HG03439 (cell line): ENCODE measurements around the gene MOB3A.

ENCODE experiments used
- ATAC-seq: cut with Tn5 transposase; IDR thresholded peaks from one replicate; pipeline ENCODE4 v1.9.1; 2021; ENCODE audit warnings: mild to moderate bottlenecking, moderate library complexity; ENCODE audit not compliant: unreplicated experiment

Gene MOB3A

DNA sequence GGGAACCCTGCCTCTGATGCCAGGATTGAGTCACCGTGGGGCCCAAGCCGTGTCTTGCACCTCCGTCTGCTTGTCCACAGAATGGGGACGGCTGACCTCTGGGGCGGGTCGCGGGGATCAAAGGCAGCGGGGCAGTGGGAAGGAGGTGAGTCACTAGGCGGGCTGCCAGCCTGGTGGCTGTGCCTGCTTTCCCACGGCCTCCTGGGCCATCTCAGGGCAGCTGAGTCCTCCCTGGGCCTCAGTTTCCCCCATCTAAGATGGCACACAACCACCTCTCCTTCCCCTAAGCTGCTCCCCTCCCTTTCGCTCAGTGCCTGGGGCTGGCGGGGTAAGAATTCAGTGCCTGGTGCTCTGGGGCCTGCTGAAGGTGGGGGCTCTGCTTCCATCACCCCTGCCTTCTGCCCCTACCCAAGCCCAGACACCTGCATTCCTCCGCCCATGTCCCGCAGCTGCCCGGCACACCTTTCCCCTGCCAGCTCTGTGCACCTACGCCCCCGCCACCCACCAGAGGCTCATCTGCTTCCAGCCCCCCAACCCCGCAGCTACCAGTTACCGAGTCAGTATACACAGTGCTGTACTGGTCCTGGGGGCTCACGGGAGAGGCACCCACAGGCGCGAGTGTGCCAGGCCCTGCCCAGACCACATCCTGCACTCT is 48.5 kb downstream of the MOB3A start:
- no peak for ATAC-seq

DNA sequence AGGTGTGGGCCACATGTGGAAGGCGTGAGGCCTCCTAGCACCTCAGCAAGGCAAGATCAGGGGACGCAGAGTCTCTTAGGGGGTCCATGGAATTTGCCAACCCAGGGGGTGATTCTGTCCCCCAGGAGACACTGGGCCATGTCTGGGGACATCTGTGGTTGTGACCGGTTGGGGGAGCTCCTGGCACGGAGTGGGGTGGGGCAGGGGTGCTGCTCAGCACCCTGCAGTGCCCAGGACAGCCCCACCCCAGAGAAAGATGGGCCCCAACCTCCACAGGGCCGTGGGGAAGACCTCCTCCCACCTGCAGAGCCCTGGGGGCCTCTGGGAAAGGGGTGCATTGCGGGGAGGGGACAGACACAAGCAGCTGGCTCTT is 49.1 kb downstream of the MOB3A start:
- no peak for ATAC-seq

DNA sequence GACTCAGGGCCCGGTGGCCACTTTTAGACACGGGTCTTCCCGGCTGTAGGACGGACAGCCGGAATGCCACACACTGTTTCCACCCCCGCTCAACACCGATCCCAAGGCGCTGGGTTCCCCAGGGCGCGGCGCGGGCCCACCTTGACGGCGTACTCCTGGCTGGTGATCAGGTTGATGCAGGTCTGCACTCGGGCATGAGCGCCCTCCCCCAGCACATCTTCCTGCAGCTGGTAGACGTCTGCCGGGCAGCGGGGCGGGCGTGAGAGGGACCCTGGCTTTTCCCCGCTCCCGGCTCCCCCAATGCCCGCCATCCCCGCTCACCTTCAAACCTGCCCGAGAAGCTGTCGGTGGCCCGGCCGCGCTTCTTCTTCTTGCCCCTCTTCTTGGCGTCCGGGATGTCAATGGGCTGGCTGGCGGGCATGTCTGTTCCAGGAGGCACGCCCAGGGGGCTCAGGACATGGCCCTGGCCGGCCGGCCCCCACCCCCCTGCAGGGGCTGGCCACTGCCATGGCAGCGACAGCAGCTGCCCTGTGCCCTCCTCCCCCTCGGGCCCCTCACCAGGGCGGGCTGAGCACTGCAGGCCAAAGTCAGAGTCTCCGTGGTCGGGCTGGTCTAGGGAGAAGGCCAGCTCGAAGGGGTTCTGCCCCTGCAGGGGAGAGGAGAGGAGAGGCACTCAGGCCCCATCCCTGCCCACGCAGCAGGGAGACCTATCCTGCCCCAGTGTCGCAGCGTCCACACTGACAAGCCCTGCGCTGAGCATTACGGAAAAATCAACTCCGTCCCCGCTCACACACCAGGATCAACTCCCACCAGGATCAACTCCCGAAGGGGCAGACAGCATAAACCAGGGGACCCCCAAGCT is 49.8 kb downstream of the MOB3A start:
- ATAC-seq, result no peak

DNA sequence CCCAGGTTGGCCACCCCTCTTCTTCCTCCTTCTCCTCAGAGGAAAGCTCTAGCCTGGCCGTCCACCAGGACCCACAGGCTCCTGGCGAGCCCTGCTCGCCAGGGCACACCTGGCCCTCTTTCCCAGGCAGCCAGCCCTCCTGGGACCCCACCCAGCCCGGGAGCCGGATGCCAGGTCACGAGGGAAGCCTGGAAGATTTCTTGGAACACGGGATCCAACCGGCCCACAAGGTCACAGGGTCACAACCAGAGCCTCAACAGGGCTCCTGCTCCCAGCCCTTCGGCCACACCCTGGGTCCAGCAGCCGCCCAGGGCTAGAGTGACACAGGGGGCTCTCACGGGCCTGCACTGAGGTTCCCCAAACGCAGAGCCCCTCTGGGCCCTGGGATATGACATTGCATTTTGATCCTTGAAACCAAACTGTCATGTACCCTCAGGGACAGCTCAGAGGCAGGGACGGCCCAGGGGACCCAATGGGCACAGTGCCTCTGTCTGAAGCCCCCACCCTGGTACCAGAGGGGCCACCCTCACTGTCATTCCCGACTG is 50.6 kb downstream of the MOB3A start:
- no peak for ATAC-seq

DNA sequence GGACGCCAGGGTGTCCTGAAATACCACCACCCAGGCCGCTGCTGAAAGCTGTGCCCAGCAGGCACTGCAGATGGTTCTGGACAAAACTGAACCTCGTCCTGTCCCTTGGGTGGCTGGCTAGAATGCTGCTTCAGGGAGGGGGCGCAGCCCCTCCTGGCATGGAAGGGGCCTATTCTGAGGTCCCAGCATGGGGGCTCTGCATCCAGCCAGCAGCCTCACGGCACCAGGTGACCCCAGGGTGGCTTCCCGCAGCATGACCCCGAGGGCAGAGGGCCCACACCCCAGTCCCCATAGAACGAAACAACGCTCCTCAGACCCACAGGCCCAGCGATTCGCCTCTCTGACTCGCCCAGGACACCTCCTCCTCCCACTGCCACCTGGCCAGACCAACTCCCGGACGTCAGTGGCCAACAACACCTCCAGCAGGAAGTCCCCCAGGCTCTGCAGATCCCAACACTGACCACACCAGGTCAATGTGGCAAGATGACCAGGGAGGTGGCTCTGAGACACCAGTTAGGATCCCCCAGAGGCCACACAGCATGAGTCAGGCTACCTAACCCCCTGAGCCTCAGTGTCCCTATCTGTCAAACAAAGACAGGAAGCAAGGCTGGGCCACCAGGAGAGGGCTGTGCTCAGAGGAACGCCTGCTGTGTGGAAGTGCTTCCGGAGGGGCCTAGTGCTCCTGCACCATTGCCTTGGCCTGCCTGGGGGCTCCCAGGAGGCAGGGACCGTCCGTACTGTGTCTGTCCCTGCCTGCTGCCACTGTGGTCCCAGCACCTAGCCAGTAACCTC is 51.2 kb downstream of the MOB3A start:
- ATAC-seq, result no peak

DNA sequence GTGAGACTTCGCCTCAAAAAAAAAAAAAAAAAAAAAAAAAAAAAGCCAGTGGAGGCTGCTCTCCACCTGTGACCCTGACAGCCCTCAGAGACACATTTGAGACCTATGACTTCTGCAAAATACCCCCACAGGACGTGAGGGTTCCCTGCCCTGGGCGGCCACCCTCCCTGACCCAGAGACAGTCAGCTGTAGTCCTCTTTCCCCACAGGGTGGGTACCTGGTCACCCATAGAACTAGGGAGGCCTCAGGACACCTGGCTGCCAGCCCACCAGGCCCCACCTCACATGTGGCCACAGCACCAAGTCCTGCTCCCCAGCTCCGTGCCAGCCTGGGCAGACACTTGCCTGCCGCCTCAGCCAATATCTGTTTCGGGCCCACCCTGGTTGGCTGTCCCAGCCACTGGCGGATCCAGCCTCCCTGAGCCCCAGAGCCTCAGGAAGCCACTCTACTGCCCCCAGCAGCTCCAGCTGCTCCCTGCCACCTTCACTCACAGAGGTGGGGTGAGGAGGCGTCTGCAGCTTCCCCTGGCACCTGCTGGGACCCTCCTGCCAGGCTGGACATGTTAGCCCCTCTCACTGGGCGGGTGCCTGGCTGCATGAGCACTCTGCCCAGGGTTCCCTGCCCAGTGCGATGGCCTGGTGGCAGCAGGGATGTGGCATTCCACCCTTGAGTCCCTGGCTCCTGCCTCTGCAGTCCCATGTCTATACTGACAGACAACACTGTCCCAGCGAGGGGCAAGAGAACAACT is 52.0 kb downstream of the MOB3A start:
- ATAC-seq, result no peak

DNA sequence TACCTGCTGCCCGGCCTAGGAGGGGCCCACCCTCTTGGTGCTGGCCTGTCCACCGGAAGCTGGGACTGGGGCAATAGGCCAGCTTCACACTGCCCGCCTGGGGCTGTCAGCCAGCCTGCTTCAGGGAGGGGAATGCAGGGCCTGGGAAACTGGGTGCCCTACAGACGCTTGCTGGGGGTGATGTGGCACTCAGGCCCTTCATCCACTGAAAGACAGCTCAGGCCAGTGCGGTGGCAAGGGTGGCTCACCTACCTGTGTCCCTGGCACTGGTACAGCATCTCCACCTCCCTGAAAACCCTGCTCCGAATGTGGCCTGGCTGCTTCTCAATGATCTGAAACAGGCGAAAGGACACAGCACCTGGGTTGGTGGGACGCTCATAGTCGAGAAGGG is 52.9 kb downstream of the MOB3A start:
- no peak for ATAC-seq

DNA sequence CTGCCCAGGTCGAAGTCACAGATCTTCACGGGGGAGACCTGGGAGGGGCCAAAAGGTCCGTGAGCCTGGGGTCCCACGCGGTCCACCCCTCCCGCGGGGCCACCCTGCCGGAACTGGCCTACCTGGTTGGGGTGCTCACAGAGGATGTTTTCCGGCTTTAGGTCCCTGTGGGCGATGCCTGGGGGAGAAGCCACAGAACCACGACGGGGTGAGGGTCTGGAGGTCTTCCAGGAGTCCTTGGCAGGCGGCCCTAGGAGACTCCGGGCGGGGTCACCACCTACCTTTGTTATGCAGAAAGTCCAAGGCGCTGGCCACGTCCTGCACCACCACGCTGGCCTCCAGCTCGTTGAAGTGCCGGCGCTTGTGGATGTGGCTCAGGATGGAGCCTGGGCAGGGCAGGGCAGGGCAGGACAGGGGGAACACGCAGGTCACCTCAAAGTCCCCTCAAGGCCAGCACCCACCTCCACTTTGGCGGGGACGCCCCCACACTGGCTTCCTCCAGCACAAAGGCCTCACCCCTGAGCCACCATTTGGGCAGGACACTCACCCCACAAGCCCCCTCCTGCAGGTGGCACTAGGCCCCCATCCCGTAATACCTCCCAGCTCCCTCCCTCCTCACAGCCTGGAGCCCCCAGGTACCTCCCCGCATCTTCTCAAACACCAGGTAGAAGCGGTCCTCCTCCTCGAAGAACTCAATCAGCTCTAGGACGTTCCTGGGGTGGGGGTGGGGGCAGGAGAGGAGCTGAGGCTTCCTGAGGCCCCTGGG is 53.5 kb downstream of the MOB3A start:
- peak; percentile 6 for ATAC-seq

DNA sequence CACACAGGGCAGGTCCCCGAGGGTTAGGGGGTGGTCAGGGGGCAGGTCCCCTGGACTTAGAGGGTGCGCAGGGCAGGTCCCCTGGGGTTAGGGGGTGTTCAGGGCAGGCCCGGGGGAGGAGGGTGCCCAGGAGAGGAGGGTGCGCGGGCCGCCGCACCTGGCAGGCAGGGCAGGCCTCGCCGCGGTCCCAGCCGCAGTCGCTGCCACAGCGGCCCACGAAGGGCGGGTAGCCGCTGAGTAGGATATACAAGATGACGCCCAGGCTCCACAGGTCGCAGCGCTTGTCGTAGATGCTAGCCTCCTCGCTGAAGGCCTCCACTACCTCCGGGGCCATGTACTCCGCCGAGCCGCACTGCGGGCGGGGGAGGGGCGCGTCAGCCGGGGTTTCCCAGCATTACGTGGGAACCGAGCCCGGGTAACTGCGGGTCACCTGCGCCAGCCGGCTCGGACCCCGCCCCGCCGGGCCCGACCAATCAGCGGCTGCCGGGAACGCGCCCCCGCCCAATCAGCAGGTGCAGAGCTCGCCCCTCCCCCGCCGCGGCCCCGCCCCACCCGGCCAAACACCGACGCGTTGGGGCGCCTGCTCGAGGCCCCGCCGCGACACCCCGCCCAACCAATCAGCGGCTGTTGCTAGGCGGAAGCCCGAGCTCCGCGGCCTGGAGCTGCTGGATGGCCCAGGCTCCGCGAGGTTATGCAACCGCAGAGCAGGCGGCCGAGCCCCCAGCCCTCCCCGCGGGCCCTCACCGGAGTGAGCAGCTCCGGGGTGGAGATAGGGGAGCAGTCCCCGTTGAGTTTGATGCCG is 54.2 kb downstream of the MOB3A start:
- peak; percentile 55 for ATAC-seq

DNA sequence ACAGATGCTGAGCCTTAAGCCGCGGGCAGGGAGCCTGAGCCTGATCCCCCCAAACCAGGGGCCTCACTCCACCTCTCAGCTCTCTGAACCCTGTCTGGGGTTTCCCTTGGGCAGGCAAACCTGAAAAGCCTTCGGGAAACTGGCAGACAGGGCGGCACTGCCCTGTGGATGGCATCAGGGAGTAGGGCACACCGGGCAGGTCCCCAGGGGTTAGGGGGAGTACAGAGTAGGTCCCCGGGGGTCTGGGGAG is 54.8 kb downstream of the MOB3A start:
- ATAC-seq, result no peak

DNA sequence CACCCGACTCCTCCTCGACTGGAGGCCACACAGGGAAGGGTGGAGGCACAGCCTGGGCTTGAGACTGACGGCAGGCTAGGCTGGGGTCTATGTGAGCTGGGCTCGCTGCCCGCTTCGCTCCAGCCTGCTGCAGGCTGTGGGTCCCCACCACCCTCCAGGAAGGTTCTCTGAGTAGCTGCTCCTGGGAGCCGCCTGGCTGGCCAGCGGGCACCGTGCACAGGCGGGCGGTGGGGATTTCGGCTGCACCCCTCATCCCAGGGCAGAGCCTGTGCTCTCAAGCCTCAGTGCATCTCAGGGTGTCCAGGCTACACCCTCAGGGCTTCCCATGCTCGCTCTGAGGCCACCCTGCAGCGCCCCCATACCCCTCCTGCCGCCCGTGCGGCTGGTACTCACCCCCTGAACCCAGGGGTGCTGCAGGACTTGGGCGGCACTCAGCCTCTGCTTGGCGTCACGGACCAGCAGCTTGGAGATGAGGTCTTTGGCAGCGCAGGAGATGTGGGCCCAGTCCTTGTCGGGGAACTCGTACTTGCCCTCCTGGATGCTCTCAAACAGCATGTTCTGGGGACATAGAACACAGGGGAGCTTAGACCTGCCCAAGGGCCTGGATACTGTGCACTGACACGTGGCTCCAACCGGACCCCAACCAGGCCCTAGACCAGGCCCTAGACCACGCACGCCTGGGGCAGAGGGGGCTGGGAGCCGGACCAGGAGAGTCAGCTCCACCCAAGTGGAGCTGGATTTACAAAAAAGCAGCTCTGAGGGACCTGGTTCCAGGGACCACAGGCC is 55.3 kb downstream of the MOB3A start:
- ATAC-seq, result no peak

DNA sequence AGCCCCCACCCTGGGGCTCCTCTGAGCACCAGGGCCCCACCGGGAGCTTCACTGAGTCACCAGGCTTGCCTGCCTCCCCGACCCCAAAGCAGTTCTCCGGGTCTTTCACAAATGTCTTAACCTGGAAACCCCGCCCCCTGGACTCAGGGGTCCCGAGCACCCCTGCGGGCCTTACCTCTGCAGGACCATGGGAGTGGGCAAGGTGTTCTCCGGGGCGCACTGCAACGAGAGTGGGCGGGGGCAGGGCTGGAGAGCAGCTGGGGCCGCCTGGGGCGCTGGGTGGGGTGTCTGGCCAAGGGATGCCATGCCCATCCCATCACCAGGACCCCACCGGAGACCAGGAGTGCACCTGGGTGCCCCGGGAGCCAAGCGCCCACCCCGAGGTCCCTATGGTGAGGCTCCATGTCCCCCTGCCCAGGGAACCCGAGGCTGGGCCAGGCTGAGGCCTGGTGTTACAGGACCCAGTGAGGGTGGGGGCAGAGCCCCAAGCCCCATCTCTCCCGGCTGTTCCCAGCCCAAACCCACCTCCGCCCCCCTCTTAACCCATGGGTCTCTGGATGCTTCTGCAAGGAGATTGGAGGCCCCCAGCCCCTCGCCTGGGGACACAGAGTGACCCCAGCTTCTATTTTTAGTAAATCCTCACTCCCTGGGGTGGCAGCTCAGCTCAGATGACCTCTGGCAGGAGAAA is 56.0 kb downstream of the MOB3A start:
- no peak for ATAC-seq

DNA sequence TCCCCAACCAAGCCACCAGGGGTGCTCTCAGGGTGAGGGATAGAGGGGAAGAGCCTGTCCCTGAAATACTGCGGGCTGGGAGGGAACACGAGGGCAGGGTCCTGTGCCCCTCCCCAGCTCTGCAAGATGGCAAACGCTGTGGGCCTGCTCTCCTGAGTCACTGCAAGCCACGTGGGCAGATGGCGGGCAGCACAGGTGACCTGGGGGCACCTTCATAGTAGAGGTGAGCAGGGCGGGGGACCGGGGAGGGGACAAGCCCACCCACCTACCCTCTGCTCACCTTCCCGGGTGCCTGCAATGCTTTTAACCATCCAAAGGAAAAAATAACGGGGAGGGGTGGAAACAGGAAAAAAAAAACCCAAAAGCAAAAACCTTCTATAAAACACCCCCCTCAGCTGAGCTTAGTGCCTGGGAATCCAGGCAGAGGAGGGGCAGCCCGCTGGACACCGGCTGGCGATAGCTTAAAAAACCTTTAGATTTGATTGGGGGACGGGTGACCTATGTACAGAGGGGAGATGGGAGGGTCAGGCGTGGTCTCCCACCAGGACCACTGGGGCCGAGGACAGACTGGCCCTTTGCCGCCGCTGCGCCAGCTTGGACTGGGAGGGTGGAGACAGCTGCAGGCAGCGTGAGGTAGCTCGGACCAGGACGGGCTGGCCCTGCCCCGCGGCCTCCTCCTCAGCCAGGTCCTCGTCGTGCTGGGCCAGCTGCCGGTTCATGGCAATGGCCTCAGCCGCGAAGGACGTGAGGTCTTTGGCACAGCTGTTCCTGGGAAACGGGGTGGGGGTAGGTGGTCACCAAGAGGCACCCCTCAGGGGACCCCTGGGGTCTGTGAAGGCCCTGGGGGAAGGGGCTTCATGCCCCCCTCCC is 56.8 kb downstream of the MOB3A start:
- no peak for ATAC-seq

DNA sequence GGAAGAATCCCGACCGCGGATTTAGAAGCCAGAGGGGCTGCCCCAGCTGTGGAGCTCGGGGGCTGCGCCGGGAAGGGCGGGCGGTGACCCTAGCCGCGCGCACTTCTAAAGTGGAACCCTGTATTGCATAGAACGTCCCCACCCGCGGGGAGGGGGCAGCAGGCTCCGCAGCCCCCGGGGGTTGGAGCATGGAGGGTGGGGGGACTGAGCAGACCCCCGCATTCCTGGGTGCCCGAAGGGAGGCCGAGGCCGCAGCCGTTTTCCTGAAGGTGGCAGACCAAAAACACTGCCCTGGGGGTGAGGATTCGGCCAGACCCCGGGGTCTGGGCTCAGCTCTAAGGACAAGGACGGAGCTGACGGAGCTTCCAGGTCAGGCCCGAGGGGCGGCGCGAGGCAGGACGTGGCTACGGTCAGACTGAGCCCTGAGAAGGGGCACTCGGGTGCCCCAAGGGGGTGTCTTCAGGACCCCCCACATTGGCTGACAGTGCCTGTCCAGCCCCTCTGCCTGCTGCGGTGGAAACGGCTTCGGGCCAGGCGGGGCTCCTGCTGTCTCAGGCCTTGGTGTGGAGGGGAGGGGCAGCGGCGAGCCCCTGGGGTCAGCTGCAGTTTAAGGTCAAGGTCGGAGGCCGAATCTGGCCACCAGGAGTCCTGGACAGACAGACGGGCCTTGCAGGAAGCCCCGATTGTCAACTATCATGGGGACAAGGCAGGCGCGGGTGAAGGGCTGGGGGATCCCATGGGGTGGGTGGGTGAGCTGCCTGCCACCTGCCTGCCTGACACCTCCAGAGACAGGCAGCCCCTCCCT is 57.6 kb downstream of the MOB3A start:
- ATAC-seq, result no peak

DNA sequence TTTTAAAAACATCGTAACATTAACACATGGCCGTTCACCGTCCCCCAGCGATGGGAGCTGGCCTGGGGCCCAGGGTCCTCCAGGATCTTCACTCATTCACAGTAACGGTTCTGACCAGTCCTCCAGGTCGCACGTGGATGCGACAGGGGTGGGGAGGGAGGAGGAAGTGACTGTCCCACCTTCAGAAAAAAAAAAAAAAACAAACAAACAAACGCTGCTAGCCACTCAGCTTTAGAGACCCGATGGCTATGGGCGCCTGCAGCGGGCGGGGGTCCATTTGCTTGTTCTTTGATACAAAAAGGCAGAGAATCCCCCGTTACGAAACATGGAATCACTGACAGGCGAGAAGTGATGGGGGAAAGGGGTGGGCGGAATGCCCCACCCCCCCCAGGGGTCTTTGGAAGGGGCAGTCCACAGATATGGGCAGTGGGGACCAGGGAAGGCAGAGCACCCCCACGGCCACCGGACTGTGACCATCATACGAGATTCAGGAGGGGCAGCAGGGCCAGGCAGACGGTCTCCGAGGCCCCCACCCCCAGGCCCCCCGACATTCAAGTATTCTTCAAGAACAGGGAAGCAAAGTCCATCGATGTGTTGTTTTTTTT is 58.4 kb downstream of the MOB3A start:
- no peak for ATAC-seq

DNA sequence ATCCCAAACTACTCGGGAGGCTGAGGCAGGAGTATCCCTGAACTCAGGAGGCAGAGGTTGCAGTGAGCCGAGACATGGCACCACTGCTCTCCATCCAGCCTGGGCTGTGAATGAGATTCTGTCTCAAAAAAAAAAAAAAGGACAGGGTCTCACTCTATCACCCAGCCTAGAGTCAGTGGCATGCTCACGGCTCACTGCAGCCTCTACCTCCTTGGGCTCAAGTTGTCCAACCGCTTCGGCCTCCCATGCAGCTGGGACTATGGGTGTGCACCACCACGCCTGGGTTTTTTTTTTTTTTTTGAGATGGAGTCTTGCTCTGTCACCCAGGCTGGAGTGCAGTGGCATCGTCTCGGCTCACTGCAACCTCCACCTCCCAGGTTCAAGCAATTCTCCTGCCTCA is 59.7 kb downstream of the MOB3A start:
- no peak for ATAC-seq
